Muscle layer of colon (tissue), 2 donors: Measurements from ENCODE around the gene SDK2.

Experiments used
- H3K27ac ChIP-seq: one replicate; pipeline ENCODE4 v1.7.0; 2013; ENCODE audit warnings: low read depth, mild to moderate bottlenecking, low read length, moderate library complexity
- H3K27me3 ChIP-seq, 2 donors: one replicate each; pipeline ENCODE4 v1.7.0; 2013; ENCODE audit warnings: low read length in 2 of 2, mild to moderate bottlenecking in 2 of 2; ENCODE audit not compliant: insufficient read depth in 2 of 2, control insufficient read depth in 1 of 2
- H3K36me3 ChIP-seq: one replicate; pipeline ENCODE4 v1.7.0; 2013; ENCODE audit warnings: mild to moderate bottlenecking, low read length; ENCODE audit not compliant: insufficient read depth
- H3K4me1 ChIP-seq: one replicate; pipeline ENCODE4 v1.7.0; 2013; ENCODE audit warnings: mild to moderate bottlenecking, low read length; ENCODE audit not compliant: insufficient read depth
- H3K4me3 ChIP-seq, 2 donors: one replicate each; pipeline ENCODE4 v1.7.0; 2013; ENCODE audit warnings: low read length in 2 of 2, low read depth in 1 of 2, mild to moderate bottlenecking in 1 of 2, moderate library complexity in 1 of 2
- H3K9ac ChIP-seq: one replicate; pipeline ENCODE4 v1.7.0; 2013; ENCODE audit warnings: low read length
- H3K9me3 ChIP-seq: one replicate; pipeline ENCODE4 v1.7.0; 2013; ENCODE audit warnings: mild to moderate bottlenecking, low read length
- donor health status: abdominal sarcoma.
- donor health status: Adenocarcinoma of cecum.

Gene SDK2

DNA sequence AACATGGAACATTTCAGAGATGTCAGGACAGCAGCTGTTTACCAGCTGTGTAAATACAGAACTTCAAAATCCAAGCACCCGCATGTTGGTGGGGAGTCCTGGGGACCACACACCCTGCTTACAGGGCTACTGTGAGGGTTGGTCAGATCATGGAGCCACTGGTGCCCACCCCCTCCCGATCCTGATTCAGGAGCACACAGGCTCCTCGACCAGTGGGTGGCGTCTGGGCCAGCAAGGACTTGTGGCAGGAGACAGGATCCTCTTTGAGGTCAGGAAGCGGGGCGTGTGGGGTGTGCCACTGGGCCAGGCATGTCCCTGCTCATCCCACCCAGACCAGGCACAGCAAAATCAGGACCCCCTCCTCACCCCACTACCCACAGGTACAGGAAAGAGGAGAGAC lies 83.6 kb downstream of the SDK2 start:
- Histone ChIP-seq H3K27me3 (no peaks in the 10 kb centered on the region), H3K4me1 (no peaks in the 10 kb centered on the region), H3K36me3 (no peaks in the 10 kb centered on the region), H3K9ac (no peak overlapping the region), H3K27ac (no peak overlapping the region), H3K9me3 (no peaks in the 10 kb centered on the region), H3K4me3 (no peak overlapping the region)

DNA sequence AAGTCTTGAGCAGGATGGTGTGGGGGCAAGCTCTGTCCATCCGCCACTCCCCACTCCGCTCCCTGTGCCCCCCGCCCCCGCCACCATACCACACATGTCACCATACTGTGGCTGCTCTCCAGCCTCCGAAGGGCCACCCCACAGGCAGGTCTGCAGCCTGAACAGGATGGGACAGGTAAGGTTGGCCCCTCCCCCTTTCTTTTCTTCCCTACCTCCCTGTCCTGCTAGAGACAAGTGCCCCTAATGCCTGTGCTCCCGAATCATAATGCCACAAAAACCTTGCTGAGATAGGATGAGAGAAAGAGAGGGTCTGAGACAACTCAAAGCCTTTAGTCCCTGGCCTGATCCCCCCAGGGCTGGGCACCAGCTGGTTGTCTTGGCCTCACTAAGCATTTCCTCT lies 84.7 kb downstream of the SDK2 start:
- Histone ChIP-seq H3K4me3 (no peak overlapping the region), H3K9ac (no peak overlapping the region), H3K9me3 (no peaks in the 10 kb centered on the region), H3K36me3 (no peaks in the 10 kb centered on the region), H3K4me1 (no peaks in the 10 kb centered on the region), H3K27ac (no peak overlapping the region), H3K27me3 (no peaks in the 10 kb centered on the region)

- no peak overlapping the region for H3K9ac ChIP-seq
- H3K36me3 ChIP-seq = no peaks in the 10 kb centered on the region
- H3K9me3 ChIP-seq = no peaks in the 10 kb centered on the region
- no peak overlapping the region for H3K4me3 ChIP-seq
- H3K4me1 ChIP-seq = no peaks in the 10 kb centered on the region
- no peak overlapping the region for H3K27ac ChIP-seq
- H3K27me3 ChIP-seq = peaks cover 5% of the 10 kb centered on the region in 2 donors
These were observed 88.9 kb downstream of the SDK2 start for GRCh38 chr17:73555199-73555960.

- Histone ChIP-seq H3K36me3 (no peaks in the 10 kb centered on the region), H3K27me3 (peaks cover 5% of the 10 kb centered on the region in 2 donors), H3K9me3 (no peaks in the 10 kb centered on the region), H3K27ac (no peak overlapping the region), H3K4me1 (no peaks in the 10 kb centered on the region), H3K9ac (no peak overlapping the region), H3K4me3 (no peak overlapping the region)
These were observed 89.7 kb downstream of the SDK2 start for GRCh38 chr17:73554498-73554897.

DNA sequence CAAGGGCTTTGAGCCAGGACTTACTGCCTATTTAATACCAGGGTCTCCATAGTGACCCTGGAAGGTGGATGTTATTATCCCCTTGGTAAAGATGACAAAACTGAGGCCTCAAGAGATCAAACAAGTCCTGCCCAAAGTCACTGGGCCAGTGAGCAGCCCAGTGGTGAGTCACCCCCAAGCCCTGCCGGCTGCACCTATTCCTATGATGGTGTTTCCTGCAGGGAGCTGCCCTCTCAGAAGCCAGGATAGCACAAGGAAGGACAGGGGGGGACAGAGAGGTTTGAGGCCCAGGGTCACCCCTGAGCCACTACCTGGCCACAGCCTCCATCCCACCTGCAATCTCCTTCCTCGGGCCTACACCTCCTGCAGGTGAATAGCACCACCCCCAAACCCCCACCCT lies 90.9 kb downstream of the SDK2 start:
- Histone ChIP-seq H3K9me3 (no peaks in the 10 kb centered on the region), H3K4me3 (no peak overlapping the region), H3K4me1 (no peaks in the 10 kb centered on the region), H3K27ac (no peak overlapping the region), H3K36me3 (no peaks in the 10 kb centered on the region), H3K27me3 (peaks cover 5% of the 10 kb centered on the region in 2 donors), H3K9ac (no peak overlapping the region)

GRCh38 chr17:73552300-73553048 lies 91.8 kb downstream of the SDK2 start:
- Histone ChIP-seq H3K27ac (no peak overlapping the region), H3K27me3 (peaks cover 5% of the 10 kb centered on the region in 2 donors), H3K36me3 (no peaks in the 10 kb centered on the region), H3K9ac (no peak overlapping the region), H3K4me1 (no peaks in the 10 kb centered on the region), H3K9me3 (no peaks in the 10 kb centered on the region), H3K4me3 (no peak overlapping the region)

GRCh38 chr17:73551759-73552158 lies 92.5 kb downstream of the SDK2 start:
- no peak overlapping the region for H3K27ac ChIP-seq
- no peak overlapping the region for H3K4me3 ChIP-seq
- no peak overlapping the region for H3K9ac ChIP-seq
- no peaks in the 10 kb centered on the region for H3K36me3 ChIP-seq
- no peaks in the 10 kb centered on the region for H3K9me3 ChIP-seq
- H3K27me3 ChIP-seq = peaks cover 5% of the 10 kb centered on the region in 2 donors
- H3K4me1 ChIP-seq = no peaks in the 10 kb centered on the region

DNA sequence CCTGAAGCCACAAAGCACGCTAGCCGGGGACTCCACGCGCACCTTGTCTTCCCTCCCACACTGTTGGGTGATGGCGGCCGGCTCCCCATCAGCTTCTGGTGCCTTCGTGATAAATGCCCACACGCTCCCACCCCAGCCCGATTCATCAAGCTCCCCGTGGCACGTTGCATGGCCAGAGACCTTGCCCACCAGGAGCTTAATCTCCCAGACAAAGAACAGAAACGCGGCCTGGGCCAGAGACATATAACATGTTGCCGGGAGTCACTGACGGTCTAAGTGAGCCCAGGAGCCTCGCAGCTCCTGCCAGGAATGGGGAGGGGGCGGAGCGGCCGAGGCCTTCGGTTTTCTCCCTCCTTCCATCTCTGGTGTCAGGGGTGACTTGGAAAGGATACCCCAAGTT lies 93.1 kb downstream of the SDK2 start:
- Histone ChIP-seq H3K9ac (no peak overlapping the region), H3K9me3 (no peaks in the 10 kb centered on the region), H3K4me1 (no peaks in the 10 kb centered on the region), H3K4me3 (no peak overlapping the region), H3K27me3 (peaks cover 5% of the 10 kb centered on the region in 2 donors), H3K36me3 (no peaks in the 10 kb centered on the region), H3K27ac (no peak overlapping the region)

DNA sequence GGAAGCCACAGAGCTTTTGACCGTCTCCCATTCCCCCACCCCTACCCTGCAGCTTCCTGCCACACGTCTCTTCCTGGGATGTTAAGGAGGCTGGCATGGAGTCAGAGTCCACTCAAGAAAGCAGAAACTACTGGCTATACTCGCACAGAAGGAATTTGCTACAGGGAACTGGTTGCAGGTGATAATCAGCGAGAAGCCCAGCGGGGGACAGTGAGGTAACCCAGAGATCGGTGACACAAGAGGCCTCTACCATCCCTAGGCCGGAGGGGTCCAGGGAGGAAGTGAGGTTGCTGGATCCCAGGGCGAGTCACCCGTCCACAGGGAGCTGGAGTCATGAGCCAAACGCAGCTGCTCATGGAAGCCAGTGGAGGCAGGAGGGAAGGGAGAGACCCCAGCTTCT lies 93.7 kb downstream of the SDK2 start:
- Histone ChIP-seq H3K36me3 (no peaks in the 10 kb centered on the region), H3K27me3 (peaks cover 5% of the 10 kb centered on the region in 2 donors), H3K4me3 (no peak overlapping the region), H3K9me3 (no peaks in the 10 kb centered on the region), H3K27ac (no peak overlapping the region), H3K9ac (no peak overlapping the region), H3K4me1 (no peaks in the 10 kb centered on the region)

DNA sequence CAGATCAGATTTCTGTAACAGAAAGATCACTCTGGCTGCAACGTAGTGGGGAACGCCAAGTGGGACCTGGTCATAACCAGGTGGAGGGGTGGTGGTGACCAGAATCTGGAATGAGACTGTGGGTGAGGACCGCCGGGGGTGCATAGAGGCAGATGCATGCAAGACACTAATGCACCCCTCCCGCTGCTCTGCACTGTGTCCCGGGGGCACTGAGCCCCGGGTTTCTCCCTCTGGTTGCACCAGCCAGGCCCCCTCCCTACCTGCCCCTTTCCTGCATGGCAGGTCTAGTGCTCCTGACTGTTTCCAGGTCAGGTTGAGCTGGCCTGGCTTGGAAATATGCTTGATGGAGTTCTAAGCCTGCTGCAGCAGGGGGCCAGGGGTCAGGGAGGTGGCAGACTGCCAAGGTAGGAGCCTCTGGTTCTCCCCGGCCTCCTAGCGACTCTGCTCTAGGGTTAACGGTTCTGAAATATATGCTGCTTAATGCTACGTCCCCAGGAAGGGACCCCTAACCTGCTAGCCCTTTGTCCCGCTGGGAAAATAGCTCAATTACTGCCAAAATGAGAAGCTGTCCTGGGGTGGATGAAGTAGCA lies 94.3 kb downstream of the SDK2 start:
- H3K9me3 ChIP-seq = no peaks in the 10 kb centered on the region
- no peak overlapping the region for H3K4me3 ChIP-seq
- no peak overlapping the region for H3K9ac ChIP-seq
- H3K27me3 ChIP-seq = peaks cover 5% of the 10 kb centered on the region in 2 donors
- no peaks in the 10 kb centered on the region for H3K4me1 ChIP-seq
- no peak overlapping the region for H3K27ac ChIP-seq
- no peaks in the 10 kb centered on the region for H3K36me3 ChIP-seq

DNA sequence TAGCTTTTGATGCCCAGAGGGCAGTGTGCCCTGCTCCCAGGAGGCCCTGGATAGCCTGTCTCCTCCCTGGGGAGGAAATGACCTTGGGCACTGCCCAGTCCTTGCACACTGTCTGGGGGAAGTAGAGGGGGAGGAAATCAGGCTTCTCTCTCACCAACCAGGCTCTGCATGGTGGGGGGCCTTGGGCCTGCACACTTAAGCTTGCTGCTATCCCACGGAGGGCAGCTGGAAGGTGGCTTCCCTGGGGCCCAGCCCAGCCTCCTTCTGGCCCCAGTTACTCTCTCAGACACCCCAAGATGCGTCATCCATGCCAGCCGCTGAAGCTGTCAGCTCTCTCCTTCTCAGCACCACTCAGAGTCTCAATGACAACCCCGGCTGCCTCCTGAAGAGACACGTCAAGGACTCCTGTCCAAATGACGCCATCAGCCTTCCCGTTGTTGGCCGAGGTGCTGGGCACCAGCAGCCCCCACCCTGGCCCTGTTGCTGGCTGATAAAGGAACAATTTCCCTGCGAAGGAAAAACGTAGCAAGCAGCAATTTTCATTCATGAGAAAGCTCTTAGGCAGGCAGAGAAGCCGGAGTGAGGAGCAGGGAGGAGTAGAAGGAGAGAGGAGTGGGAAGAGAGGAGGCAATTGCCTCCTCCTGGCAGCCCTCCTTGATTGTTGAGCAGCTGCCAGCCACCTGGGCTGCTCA lies 95.5 kb downstream of the SDK2 start:
- no peaks in the 10 kb centered on the region for H3K36me3 ChIP-seq
- no peak overlapping the region for H3K9ac ChIP-seq
- H3K27me3 ChIP-seq = peaks cover 2 to 5% of the 10 kb centered on the region in 2 donors
- H3K4me1 ChIP-seq = no peaks in the 10 kb centered on the region
- H3K27ac ChIP-seq = no peak overlapping the region
- H3K4me3 ChIP-seq = no peak overlapping the region
- H3K9me3 ChIP-seq = no peaks in the 10 kb centered on the region
